CD4-positive, alpha-beta T cell treated with Interleukin-4 for 4 hours (primary cell): ENCODE measurements around the gene RALGAPA1.
"Not testable (repeated sequence)": the region's sequence is repeated elsewhere in the genome, so short reads cannot be mapped to it uniquely, and the experiment has no call there.

ENCODE experiments used
- DNase-seq: peaks from one replicate; pipeline ENCODE4 v3.0.0-alpha.2; 2020

RALGAPA1 gene

DNA sequence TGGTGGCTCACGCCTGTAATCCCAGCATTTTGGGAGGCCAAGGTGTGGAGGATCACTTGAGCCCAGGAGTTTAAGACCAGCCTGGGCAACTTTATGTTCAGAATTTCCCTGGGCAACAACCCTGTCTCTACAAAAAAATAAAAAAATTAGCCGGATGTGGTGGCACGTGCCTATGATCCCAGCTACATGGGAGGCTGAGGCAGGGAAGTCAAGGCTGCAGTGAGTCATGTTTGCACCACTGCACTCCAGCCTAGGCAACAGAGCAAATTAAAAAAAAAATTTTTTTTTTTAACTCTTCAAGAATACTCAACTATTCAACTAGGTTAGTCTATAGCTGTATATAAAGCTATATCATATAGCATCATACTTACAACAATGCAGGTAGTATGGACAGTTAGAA, 113.0 kb downstream of the RALGAPA1 start:
- DNase-seq, result no peak

DNA sequence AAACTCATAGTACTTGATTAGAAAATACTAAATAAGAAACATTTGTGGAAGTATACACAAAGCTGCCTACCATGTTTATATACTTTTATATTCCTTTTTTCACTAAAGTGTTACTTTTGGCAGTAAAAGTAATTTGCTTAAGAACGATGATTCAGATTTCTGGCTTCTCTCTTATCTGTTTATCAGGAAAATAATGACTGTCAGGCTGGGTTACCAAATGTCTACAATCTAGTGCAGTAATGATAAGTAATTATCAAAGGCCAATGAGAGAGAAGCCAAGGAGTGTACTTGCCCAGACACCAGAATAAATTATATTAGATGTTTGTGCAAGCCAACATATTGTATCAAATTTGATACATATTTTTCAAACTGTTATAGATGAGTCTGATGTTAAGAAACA, 113.4 kb downstream of the RALGAPA1 start:
- no peak for DNase-seq

DNA sequence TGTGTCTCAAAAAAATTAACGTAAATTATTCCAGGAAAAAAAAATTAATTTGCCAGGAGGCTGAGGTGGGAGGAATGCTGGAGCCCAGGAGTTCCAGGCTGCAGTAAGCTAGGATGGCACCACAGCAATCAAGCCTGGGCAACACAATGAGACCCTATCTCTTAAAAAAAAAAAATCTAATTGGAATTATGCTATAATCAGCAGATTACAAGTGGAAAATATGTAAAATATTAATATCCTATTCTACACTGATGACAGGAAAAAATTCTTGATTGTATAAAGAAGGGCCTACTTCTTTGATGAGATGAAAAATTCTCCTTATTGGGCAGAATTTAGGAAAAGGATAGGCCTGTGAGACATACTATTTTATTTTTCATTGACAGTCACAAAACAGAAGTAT, 114.0 kb downstream of the RALGAPA1 start:
- no peak for DNase-seq

DNA sequence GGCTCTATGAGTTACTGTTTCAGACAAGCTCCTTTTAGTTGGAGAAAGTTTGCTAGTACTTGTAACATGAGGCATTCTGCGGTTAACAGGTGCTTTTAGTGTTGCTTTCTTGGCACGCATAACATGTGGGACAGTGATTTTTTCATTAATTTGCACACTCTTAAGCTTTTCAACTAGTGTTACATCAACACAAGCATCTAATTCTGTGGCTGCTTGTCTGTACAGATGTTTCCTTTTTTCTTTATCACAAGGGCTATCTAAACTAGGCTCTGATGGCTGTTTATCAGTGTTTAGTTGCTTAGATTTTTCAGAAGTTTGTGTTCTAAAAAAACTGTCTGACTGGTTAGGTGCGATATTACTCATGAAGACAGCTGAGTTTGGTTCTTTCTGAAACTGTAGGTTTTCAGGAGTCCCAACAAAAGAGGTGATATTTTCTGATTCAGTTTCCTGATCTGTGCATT, 120.1 kb downstream of the RALGAPA1 start:
- DNase-seq, result peak; percentile 1

DNA sequence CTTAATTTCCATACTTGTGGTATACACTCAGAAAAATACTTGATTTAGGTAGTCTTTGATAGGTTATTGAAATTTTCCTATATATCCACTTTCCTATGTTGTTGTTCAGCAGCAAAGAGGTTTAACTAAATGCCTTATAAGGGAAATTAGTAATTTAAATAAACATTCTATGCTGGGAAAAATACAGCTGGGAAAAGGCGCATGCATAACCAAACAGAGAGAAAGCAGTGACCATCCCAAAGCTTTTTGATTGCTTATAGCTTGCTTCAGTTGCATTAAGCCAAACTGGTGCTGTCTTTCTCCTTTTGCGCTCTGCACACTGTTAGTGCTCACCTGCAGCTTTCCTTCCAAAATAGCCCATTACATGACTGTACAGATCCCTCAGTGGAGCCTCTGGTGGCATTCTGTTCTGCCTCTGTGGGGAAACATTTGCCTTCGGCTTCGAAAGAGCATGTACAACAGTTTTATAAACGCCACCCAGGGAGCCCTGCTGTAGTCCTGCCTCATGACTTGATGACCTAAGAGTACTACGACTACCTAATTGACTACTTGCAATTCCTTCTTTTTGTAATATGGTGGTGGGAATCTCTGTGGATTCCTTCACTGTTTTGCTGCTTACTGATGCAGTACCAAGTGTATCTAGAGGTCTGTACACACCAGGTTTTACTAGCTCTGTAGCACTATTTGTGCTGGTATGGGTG, 120.8 kb downstream of the RALGAPA1 start:
- no peak for DNase-seq

DNA sequence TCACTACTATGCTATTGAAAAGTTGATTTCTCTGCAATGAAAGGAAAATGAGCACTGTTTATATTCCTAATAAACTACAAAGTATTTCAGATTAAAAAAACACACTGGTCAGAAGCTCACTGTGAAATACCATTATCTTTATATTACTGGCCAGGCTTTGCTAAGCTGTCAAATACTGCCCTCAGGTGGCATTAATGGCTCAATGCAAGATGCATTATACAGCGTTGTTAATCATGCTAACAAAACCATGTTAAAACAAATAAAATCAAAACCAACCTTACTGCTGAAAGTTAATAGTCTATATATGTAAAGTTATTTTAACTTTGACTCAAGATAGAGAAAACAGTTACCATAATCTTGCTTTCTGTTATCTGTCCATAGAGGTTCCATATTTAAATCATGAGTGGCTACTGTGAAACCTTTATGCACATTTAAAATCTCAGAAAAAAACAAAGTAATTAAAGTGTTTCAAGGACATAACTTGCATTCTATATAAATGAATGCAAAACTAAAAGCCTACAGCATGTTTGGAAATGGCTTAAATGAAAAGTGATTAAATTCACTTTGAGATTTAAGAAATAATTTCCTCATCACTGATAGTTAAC, 121.7 kb downstream of the RALGAPA1 start:
- peak; percentile 45 for DNase-seq

DNA sequence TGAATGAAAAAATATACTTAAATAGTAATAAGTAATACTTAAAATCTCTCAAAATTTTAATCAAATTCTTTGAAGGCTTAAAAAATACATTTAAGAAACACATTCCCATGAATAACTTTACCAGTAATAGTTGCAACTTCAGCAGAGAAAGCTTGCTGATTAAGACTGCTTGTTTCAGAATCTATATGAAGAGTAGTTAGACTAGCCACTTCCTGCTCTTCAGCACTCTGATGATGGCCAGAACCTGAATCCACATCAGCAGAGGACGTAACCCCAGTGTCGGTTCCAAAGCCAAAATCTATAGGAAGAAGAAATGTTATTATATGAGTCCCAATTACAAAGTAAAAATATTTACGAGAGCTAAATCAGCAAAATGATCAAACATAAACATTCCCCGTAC, 125.4 kb downstream of the RALGAPA1 start:
- DNase-seq, result not testable (repeated sequence)

DNA sequence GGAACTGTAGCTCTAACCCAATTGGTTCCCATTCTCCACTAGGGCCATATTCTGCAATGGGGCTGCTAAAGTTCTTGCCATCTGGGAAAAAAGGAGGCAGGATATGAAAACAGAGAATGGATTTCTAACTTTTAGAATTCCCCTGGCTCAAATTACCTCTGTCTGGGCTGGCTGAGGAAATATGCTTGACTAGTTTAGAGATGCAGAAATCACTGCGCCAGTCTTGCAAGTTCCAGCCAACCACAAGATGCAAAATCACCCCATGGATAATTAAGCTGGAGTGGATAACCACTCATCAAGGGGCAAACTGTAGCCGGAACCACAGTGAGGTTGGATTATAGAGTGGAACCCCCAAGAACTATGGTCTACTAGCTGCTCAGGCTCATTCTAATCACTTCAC, 126.3 kb downstream of the RALGAPA1 start:
- DNase-seq, result no peak

DNA sequence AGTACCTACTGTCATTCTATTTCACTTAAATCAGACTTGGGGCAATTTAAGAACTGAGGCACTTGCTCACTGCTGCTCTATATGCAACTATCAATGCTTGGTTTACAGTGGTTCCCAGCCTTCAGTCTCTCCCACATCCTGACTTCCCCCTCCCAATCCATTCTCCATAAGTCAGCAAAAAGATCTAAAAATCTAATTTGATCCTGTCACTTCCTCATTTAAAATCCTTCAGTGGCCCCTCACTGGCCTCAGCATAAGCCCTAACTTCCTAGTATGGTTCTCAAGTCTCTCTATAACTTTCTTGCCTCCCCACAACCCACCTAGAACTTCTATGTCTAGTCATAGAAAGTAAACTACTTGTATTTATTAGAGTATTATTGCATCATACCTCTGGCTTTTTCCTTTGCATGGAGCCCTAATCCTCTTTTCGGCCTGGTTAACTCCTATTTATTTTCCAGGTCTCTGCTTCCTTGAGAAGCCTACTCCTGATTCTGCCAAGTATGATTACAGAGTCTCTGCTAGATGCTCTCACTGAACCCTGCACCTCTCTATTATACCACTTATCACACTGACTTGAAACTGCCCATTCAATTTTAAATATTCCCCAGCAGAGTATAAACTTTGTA, 130.6 kb downstream of the RALGAPA1 start:
- DNase-seq, result no peak

DNA sequence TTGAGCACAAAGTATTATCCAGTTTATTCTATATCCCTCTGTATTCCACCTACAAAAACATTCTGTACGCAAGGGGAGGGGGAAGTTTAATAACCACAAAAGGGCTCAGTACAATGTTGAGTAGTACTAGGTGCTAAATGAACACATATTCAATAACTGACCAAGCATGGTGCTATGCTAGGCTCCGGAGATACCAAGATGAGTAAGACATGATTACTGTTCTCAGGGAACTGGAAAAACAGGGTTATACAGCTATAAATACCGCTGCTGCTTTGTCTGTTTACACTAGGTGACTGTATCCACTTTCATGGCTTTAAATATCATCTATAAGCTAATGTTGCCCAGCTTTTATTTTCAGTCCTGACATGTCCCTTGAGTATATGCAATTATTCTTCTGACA, 139.3 kb downstream of the RALGAPA1 start:
- no peak for DNase-seq

DNA sequence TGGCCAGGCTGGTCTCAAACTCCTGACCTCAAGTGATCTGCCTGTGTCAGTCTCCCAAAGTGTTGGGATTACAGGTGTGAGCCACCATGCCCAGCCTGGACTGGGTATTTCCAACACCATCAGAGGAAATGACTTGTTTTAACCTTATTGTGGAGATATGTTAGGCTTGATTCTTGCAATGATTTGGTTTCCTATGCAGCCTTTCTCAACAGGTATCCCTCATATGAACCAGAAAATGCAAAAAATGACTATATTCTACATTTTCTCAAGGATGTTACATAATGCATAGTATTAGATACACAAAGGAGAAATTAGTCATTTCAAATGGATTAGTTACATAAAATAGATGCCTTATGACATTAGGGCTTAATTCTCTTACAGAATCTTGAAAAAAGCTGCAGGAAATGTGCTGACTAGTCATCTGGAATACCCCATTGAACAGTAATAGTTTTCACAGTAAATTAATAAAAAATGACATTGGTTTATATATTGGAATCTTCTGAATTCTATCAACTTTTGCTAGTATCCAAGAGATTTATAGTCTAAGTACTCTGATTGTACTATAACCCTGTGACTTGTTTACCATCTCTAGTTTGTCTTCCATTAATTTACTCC, 142.6 kb downstream of the RALGAPA1 start:
- DNase-seq, result no peak

DNA sequence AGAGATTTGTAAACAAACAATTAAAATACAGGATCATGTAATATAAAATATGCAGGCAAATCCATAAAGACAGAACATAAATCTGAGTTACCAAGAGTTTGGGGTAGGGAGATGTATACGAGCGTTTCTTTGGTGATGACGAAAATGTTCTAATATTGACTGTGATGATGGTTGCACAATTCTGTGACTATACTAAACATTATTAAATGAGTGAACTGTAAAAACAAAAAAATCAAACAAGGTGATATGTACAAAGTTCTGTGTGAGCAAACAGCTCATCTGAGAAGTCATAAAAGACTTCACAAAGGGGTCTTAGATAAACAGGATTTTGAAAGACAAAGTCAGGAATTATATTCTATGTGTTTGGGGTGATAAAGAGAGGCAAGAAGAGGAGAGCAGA, 147.2 kb downstream of the RALGAPA1 start:
- no peak for DNase-seq

DNA sequence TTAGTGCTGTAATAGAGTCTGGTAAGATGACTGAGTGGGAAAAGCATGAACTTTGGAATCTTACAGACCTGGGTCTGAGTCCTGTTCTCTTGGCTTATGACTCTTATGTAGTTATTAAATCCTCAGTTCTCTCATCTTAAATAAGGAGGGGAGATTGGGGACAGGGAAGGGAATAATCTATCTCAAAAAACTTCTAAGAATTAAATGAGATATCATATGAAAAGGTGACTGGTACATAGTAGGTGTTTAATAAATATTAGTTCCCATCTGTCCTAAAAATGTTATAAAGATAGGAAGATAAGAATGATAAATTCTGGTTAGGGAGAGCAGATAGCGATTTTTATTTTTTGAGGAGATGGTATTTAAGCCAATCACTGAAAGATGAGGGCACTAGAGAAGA, 156.1 kb downstream of the RALGAPA1 start:
- no peak for DNase-seq

DNA sequence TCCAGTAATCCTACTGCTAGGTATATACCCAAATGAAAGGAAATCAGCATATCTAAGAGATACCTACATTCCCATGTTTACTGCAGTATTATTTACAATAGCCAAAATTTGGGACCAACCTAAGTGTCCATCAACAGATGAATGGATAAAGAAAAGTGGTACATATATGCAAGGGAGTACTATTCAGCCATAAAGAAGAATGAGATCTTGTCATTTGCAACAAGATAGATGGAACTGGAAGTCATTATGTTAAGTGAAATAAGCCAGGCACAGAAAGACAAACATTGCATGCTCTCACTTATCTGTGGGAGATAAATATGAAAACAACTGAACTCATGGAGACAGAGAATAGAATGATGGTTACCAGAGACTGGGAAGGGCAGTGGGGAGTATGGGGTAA, 165.6 kb downstream of the RALGAPA1 start:
- DNase-seq, result no peak

DNA sequence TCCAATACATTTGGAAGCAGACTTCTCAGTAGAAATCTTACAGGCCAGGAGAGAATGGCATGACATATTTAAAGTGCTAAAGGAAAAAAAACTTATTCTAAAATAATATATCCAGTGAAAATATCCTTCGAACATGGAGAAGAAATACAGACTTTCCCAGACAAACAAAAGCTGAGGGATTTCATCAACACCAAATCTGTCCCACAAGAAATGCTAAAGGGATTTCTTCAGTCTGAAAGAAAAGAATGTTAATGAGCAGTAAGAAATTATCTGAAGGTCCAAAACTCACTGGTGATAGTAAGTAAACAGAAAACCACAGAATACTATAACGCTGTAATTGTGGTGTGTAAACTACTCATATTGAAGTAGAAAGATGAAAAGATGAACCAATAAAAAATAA, 171.2 kb downstream of the RALGAPA1 start:
- no peak for DNase-seq

DNA sequence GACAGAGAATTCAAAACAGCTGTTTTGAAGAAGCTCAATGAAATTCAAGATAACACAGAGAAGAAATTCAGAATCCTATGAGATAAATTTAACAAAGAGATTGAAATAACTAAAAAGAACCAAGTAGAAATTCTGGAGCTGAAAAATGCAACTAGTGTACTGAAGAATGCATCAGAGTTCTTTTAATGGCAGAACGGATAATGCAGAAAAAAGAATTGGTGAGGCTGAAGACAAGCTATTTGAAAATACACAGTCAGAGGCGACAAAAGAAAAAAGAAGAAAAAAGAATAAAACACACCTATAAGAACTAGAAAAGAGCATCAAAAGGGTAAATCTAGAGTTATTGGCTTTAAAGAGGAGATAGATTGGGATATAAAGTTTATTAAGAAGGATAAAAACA, 171.8 kb downstream of the RALGAPA1 start:
- DNase-seq, result no peak

DNA sequence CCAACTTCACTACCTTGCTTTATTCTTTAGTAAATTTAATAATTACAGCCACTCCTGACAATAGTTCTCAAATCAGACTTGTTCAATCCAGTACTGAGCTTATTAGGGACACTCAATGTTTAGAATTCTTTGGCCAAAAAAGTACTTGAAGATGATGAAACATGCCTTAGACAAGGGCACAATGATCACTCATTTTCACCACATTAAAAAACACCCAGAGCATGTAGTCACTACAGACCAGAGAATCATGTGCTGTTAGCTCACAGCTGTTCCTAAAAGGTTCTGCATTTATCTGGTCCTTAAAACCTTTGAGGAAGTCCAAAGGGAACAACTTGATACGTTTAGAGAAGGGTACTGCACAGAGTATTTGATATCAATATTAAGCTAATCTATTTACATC, 176.4 kb downstream of the RALGAPA1 start:
- DNase-seq, result no peak

DNA sequence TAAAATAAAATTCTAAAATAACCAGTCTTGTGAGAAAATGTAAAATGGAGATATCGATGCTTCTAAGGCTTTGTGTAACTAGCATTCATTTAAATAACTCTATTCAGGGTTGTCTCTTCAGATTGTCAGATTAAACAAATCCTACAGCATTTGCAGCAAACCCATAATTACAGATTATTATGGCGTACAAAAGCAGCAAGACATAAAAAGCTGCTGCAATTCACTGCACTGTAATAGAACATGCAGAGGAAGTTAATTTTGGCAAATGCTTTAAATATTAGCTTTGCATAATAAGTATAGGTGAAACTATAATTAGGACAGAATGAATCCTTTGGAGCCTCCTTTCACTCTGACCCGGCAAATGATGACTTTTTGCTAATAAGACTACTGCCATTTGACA, 176.8 kb downstream of the RALGAPA1 start:
- no peak for DNase-seq

DNA sequence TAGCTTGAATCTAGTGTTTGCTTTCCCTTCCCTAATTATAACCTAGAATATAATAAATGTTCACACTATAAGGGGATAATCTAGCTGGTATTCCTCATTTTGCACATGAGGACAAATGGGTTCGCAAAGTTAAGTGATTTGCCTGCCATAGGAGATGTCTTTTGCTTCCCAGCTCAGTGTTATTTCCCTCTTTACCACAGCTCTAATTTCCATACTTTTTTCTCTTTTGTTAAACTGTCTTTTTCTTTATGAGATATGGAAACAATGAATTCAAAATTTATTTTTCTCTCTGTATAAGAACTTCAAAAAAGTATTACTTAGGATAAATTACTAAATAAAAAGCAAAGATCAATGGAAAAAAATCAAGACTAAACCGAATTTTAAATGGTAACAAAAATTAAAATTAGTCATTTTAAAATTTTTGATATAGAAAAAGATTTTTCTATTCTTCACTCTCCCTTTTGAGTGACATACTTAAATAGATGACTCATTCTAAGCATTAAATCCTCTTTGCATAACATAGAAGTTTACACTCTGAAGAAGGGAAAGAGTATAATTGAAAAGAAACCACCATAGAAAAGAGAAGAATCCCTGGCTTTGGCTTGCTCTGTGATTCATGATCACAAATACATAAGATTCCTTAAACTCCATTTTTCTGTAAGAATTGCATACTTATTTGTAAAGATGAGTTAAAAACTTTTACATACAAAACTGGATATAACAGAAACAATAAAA, 177.9 kb downstream of the RALGAPA1 start:
- no peak for DNase-seq

DNA sequence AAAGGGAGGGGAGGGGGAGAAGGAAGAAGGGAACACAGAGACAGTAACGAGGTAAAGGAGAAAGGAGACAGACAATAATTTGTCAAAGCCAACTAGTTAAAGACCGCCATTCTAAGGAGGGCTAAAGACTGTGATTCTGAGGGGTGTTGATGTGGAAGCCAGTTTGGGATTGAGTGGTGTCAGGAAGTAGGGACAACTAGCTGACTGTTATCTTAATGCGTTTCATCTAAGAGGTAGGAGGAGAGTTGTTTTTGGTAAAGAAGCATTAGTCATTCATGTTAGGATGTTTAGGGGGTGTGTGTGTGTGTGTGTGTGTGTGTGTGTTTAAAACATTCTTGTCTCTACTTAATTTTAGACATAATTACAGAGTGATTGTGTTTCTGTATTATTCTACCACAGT, 180.1 kb downstream of the RALGAPA1 start:
- DNase-seq, result no peak

DNA sequence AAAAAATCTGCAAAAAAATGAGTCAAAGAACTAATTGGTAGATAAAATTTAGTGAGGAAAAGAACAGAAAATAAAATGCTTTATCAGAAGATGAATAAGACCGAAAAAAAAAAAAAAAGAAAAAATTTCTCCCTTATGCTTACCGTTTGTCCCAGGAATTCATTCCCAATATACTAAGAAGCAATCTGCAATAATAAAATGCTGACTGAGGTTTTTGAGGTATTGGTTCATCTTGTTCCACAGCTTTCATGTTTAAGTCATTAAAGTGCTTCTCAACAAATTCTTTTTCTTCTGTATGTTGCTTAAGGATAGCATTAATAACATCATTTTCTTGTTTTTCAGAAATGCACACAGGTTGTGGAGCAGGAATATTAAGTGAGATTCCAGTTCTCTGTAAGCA, 182.1 kb downstream of the RALGAPA1 start:
- not testable (repeated sequence) for DNase-seq

DNA sequence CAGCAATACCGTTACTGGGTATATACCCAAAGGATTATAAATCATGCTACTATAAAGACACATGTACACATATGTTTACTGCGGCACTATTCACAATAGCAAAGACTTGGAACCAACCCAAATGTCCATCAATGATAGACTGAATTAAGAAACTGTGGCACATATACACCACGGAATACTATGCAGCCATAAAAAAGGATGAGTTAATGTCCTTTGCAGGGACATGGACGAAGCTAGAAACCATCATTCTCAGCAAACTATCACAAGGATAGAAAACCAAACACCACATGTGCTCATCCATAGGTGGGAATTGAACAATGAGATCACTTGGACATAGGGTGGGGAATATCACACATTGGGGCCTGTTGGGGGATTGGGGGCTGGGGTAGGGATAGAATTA, 187.1 kb downstream of the RALGAPA1 start:
- DNase-seq, result not testable (repeated sequence)

DNA sequence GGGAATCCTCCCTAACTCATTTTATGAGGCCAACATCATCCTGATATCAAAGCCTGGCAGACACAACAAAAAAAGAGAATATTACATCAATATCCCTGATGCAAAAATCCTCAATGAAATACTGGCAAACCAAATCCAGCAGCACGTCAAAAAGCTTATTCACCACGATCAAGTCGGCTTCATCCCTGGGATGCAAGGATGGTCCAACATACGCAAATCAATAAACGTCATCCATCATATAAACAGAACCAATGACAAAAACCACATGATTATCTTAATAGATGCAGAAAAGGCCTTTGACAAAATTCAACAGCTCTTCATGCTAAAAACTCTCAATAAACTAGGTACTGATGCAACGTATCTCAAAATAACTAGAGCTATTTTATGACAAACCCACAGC, 189.1 kb downstream of the RALGAPA1 start:
- DNase-seq, result not testable (repeated sequence)
